VCaP (cell line): ENCODE results near the gene RAD51B.

Experiments used
- H3K27ac ChIP-seq: fragments of 450-650 bp; 2 replicates; pipeline ENCODE4 v1.5.1; 2017
- CTCF ChIP-seq: fragments of 450-650 bp; conservative IDR thresholded peaks from 2 replicates; pipeline ENCODE4 v1.5.1; 2017; ENCODE audit warnings: mild to moderate bottlenecking, moderate library complexity

Gene RAD51B

GRCh38 chr14:68386950-68387779 is 567.6 kb downstream of the RAD51B start:
- H3K27ac ChIP-seq = peak overlapping the region; percentile 35; the same call in 1 of the 2 replicates
- no peak for TF ChIP-seq CTCF

- TF ChIP-seq CTCF = no peak
- H3K27ac ChIP-seq = no peak overlapping the region
Observed at GRCh38 chr14:68389943-68390342, 570.4 kb downstream of the RAD51B start.

- no peak for TF ChIP-seq CTCF
- H3K27ac ChIP-seq = no peak overlapping the region
Observed at GRCh38 chr14:68390741-68391140, 571.2 kb downstream of the RAD51B start.

- no peak for TF ChIP-seq CTCF
- no peak overlapping the region for H3K27ac ChIP-seq
Observed at GRCh38 chr14:68391311-68392014, 571.9 kb downstream of the RAD51B start.

- TF ChIP-seq CTCF = no peak
- H3K27ac ChIP-seq = no peak overlapping the region
Observed at GRCh38 chr14:68392393-68393141, 573.0 kb downstream of the RAD51B start.

GRCh38 chr14:68393259-68393658 is 573.7 kb downstream of the RAD51B start:
- no peak for TF ChIP-seq CTCF
- no peak overlapping the region for H3K27ac ChIP-seq
